OCI-M2 (cell line): ENCODE results near the gene PRKRA.
"Not testable (repeated sequence)": the region's sequence is repeated elsewhere in the genome, so short reads cannot be mapped to it uniquely, and the experiment has no call there.

Experiments used
- DNase-seq: peaks from one replicate; lab custom pipeline; 2025; ENCODE audit not compliant: unreplicated experiment; lab: John Stamatoyannopoulos, UW

The PRKRA gene

DNA sequence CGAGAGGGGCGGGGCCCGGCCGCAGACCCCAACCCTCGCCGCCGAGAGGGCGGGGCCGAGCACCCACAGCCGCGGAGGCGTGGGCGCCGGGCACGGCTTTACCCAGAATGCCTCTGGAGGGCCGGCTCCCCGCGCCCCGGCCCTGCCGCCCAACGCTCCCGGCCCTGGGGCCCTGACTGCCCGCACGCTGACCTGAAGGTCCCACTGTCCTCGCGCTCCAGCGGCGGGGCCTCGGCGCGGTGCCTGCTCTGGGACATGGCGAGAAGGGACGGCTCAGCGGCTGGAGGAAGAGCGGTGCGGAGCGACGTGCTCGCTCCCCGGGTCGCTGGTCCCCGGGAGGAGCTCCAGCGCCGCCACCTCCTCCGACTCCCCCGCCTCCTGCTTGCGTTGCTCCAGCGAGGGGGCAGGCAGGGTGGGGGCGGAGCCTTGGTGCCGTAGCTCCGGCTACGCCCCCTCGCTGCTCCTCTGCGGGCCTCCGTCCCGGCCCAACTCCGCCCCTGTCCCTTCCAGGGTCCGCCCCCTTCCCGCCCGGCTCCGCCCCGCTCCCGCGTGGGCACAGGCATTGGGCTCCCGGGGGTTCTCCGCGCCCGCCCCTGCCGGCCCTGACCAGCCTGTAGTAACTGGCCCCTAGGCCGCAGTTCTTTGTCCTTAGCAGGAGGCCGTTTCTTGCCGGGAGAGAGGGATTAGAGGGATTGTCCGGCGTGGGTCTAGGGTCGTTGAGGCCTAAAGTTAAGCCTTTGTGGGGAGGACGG, at the start of gene PRKRA, which contains the start of gene PJVK:
PRKRA (minus strand) TSS at position 402 of the 752 bp plus-strand sequence; CDS start at position 257, 145 bp downstream.
PJVK (plus strand) TSS at position 605 of the 752 bp plus-strand sequence. CDS start 2,032 bp downstream, outside the sequence.
- DNase-seq: peak; percentile 43

GRCh38 chr2:178499640-178500039, 48.7 kb upstream of the PRKRA start:
- DNase-seq: no peak

GRCh38 chr2:178498137-178498536, 47.2 kb upstream of the PRKRA start:
- DNase-seq: peak; percentile 8

DNA sequence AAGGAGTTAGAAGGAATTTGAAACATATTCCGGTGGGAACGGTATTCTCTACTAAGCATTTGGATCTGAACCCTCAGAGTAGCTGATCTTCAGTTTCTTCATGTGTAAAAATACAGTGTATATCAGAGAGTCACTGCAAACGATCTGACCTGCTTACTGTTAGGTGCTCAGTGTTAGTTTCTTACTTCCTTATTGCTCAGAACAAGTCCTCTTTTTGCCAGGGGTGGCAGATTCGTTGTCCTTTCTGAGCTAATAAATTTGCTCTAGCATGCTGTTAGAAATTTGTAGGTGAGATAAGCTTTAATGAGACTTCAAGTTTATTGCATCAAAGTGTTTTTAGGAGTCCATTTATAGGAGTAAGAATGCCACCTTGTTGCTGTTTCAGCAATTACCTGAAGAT, 45.1 kb upstream of the PRKRA start:
- DNase-seq: no peak

- DNase-seq: no peak
Measured at GRCh38 chr2:178491612-178492011, 40.6 kb upstream of the PRKRA start.

- no peak for DNase-seq
Measured at GRCh38 chr2:178485356-178485755, 34.4 kb upstream of the PRKRA start.

DNA sequence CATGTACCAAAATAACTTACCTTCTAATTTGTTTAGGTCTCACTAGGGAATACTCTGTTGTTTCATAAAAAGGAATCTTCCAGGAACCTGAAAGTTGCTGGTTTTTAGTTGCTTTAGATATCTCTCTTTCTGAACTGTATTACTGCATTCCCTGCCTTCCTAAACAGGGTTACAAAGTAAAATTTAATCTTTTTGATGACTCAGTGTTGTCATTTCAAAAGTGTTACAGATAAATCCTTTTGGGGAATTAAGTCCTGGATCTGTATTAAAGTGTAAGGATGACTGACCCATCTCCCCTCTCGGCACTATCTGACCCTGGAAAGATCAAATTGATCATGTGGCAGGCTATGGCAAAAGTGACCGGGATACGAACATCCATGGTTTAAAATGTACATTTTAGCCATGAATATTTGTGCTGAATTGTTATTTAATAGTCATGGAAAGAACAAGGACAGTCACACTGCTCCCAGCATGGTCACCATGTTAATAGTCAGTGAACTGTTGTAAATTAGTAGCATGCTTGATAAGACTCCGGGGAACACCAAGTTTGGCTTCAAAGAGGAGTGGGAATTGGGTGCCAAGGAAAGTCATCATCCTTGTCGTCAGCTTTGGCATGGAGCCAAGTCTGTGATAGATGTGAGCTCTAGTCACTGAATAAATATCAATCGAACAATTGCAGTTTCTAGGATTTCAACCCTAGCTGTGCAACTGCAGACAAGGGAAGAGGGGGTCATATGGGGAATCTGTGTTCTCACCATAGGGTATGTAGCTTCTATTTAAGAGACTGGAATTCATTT, 33.5 kb upstream of the PRKRA start:
- DNase-seq: no peak

DNA sequence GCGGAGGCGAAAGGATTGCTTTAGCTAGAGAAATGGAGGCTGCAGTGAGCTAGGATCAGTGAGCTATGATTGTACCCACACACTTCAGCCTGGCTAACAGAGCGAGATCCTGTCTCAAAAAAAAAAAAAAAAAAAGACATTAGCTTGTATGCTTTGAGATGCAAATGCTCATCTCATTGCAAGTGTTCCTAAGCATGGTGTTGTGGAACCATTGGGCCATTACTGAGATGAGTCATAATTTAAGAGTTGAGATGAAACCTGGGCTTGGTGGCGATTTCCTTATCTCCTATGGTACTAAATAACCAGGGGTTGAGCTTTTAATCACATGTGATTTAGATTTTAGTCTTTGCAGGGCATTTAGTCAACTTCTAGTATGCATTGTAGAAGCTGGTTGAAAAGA, 31.5 kb upstream of the PRKRA start:
- DNase-seq: no peak

DNA sequence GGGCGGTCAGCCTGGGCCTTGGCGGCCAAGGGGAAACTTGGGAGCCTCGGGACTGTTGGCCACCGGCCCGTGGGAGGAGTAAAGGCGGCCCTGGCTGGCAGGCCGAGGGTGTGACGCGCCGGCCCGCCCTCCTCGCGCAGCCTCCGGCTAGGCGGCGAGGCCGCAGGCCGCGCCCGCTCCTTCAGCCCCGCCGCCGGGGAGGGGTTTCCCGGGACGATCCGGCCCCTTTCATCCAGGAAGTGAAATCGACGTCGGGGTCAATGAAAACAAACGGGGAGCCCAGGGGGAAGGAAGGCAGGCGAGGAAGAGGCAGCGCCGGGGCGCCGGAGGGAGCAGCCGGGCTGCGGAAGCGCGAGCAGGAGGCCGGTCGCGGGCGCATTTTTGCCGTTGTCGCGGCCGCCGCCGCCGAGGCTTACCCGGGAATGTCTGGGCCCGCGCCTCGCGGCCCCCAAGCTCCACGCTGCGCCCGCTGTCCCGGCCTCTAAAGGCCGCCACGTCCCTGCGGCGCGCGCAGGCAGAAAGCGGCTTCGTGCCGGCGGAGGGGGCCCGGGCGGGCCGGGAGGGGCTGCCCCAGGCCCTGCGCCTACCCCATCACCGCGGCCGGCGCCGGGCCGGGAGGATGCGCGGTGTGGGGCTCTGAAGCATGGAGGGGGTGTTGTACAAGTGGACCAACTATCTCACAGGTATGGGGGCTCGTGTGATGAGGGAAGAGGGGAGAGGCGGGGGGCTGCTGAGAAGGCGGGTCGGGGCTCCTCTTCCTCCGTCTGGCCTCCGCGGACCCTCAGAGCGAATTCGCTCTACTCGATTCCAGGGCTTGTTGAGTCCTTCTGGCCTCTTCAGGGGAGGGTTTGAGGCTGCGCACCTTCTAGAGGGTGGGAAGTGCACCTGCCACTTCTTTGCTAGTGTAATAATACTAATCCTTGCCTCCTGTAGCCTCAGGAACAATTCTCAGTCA, 29.5 kb upstream of the PRKRA start, which contains the start of gene PLEKHA3:
PLEKHA3 (plus strand) TSS at position 231 of the 955 bp plus-strand sequence; CDS start at position 644, 413 bp downstream.
- peak; percentile 69 for DNase-seq

DNA sequence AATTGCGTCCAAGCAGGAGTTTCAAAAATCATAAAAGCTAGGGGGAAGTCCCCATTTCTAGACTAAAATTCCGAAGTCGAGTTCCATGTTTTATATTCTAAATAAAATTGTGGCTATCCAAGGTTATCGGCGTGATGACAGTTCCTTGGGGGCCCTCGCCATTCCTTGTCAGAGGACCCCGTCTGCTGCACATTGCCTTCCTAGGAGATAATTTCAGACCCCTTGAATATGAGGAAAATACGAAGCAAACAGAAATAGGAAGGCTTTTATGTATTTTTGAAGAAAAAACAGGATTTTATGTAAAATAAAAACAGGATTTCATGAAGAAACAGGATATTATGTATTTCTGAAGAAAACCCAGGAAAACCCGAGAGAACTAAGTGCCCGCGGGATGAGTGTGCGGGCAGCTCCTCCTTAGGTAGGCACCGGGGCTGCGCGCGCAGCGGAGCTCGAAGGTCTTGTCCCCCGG, 28.8 kb upstream of the PRKRA start:
- DNase-seq: no peak

DNA sequence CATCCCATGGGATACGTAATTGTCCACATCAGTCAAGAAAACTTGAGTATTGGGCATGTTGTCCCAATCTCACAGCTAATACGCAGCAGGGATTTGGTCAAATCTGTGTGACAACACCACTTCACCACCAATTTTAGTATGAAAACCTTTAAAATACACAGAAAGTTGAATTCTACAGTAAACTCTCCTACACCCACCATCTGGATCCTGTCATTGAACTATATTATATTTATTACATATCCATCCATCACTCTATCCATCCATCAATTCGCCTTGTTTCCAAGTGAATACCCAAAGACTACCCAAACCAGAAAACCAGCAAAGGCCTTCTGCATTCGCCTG, 28.3 kb upstream of the PRKRA start:
- DNase-seq: no peak

DNA sequence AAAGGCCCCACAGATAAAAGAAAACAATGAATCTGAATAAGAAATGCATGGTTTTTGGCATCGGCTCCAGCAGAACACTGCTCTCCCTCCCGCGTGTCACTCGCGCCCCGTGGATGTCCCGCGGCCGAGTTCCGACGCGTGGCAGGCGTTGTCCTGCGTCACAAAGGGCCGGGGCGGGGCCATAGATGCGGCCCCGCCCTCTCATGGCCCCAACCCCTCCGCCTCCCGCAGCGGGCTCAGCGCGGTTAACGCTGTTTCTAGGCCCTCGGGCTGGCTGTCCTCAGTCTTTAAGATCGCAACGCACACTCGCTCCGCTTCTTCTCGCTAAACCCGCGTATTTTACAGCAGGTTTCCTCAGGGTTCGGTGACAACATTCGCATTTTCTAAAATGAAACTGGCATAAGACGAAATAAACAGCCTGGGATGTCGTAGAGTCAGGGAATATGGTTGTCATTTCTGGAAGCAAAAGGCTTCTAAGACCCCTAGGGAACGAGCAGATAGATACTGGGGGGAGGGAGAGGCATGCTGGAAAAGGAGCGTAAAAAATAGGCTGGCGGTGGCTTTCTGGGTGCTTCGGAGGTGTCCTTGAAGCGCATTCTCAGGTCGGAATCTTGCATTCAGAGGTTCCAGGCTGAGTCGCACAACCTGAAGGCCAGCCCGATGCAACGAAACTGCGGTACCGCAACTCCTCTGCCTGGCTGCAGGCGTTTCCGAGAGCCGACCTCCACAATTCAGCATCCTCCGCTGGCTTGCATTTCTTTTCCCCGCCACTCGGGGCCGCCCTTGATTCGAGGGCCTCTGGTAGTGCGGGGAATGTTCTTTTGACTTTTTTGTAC, 27.7 kb upstream of the PRKRA start, which contains the start of gene FKBP7:
FKBP7 (minus strand) TSS at position 162 of the 836 bp plus-strand sequence; CDS start at position 61, 101 bp downstream.
- DNase-seq: peak; percentile 16

DNA sequence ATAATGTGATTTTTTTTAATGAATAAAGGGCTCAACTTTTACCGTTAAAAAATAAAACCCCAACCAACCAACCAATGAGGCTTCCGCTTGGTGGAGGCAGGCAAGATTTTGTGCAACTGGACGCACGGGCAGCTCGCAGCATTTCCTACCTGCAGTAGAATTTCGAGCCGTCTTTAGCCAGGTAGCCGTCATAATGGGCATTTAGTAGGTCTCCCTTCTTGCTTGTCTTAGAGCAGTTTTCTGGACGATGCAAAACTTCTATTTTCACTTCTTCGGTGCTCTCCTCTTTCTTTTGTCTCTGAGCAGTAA, 27.1 kb upstream of the PRKRA start:
- DNase-seq: no peak

DNA sequence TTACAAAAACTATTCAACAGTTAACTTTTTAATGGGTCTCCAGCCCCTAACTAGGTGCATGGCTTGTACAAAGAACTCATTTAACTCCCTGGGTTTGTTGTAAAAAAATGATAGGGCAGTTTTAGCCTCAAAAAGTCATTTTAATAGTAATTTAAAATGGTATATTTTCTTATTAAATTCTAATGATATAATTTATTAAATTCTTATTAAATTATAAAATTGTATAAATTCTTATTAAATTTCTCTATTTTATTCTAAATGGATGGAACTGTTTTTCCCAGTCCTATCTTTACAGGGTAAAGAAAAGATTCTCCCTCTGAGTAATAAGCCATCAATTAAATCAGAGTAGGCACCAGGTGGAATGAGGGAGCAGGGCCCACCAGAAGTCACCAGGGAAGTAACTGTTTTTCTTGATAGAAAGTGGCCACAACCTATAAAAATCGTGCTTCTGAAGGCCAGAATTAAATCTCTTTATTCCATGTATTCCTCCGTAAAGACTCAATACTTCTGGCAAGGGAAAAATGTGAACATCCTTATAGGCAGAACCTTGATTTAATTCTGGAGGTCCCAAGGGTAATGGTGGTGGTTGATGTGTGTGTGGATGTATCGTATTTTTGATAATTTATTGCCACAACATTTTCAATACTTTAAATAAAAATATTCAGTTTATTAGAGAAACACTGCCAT, 26.6 kb upstream of the PRKRA start:
- DNase-seq: no peak

DNA sequence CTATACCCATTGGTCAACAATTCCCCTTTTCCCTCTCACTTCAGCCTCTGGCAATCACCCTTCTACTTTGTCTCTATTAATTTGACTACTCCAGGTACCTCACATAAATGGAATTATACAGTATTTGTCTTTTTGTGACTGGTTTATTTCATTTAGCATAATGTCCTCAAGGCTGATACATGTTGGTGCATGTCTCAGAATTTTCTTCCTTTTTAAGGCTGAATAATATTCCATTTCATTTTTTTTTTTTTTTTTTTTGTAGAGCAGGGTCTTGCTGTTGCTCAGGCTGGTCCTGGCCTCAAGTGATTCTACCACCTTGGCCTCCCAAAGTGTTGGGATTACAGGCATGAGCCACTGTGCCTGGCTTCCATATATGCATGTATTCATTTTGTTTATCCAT, 25.5 kb upstream of the PRKRA start:
- DNase-seq: no peak

DNA sequence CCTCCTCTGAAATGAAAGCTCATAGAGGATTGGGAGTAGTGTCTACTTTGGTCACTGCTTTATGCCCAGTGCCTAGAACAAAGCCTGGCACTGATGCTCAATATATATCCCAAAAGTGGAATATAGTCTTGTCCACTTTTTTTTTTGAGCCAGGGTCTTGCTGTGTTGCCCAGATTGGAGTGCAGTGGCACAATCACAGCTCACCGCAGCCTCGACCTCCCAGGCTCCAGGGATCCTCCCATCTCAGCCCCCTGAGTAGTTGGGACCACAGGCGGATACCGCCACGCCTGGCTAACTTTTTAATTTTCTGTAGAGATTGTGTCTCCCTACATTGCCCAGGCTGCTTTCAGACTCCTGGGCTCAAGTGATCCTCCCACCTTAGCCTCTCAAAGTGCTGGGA, 23.6 kb upstream of the PRKRA start:
- no peak for DNase-seq

DNA sequence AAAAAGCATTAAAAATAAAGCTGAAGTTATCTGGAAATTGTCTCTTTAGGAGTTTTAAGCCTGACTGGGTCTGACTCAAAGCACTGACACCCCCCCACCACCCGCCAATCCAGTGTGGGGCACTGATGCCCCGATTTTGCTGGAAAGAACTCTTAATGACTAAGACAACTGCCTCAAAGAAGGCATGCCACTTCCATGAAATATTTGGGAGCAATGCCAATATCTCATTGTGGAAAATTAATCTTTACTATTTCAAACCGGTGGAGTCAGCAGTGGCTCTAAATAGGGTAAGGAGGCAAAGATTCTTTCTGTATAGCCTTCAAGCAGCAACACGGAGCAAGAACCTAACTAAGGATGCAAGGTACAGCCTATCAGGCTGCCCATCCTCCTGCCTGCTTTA, 23.0 kb upstream of the PRKRA start:
- DNase-seq: no peak

GRCh38 chr2:178473373-178473772, 22.4 kb upstream of the PRKRA start:
- DNase-seq: no peak

DNA sequence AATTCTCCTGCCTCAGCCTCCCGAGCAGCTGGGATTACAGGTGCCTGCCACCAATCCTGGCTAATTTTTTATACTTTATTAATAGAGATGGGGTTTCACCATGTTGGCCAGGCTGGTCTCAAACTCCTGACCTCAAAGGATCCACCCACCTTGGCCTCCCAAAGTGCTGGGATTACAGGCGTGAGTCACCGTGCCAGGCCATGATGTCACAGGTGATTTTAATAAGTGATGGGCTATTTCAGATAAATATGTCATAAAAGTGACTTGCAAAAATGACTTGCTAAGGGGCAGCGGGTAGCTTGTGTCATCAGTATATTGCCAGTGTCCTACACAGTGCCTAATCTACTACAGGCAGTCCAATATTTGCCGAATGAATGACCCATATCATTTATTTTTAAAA, 20.3 kb upstream of the PRKRA start:
- DNase-seq: not testable (repeated sequence)
